HCT116 (cell line): ENCODE results near the gene FRAS1. TPM values are rescaled to one million over a fixed set of nuclear protein-coding genes. Genes with fewer than 3 reads are reported as not detected.

ENCODE experiments used
- ATAC-seq: fragments of 200-7000 bp; cut with Tn5 transposase; 2 replicates; pipeline ENCODE4 v1.9.1; 2020; ENCODE audit warnings: mild to moderate bottlenecking, moderate library complexity
- BruUV-seq: library from RNA; stranded (reverse); fragments of 400-500 nt; replicated peaks from 2 replicates; lab custom pipeline; 2021; lab: Mats Ljungman, UMichigan
- CTCF ChIA-PET: fragments of 300-600 bp; sonication (Branson Sonifier 250); formaldehyde crosslinking; loops from one replicate; lab custom pipeline; 2021; ENCODE audit warnings: antibody characterized with exemption; lab: Charles Lee
- POLR2A ChIA-PET: fragments of 300-600, 350-600 bp; sonication (Branson Sonifier 250); formaldehyde crosslinking; loops from one replicate; lab custom pipeline; 2021; ENCODE audit warnings: antibody characterized with exemption; lab: Charles Lee
- RAD21 ChIA-PET, 2 experiments: fragments of 300-600 bp; sonication (Branson Sonifier 250); formaldehyde crosslinking; loops; one replicate each; lab custom pipeline; 2023; ENCODE audit warnings: low total read pairs in 2 of 2; ENCODE audit not compliant: uncharacterized antibody in 2 of 2, unreplicated experiment in 2 of 2, low non-redundant PET in 1 of 2; lab: Charles Lee
- DNase-seq: peaks from one replicate; pipeline ENCODE4 v3.0.0-alpha.2; 2010; ENCODE audit warnings: low read depth, low spot score
- H2AFZ ChIP-seq: fragments of 200-600 bp; shearing (Covaris generic), sonication (generic); 2 replicates; pipeline ENCODE4 v1.6.1; 2017; ENCODE audit warnings: low read depth, mixed run types, mixed read lengths, antibody characterized with exemption, low read length; ENCODE audit not compliant: poor library complexity, severe bottlenecking
- H3K27ac ChIP-seq: 2 replicates; pipeline ENCODE4 v1.5.1; 2012; ENCODE audit warnings: low read depth, low read length
- H3K27me3 ChIP-seq: fragments of 200-600 bp; sonication (generic); 2 replicates; pipeline ENCODE4 v1.6.1; 2016; ENCODE audit warnings: mixed run types, low read length, mixed read lengths; ENCODE audit not compliant: insufficient read depth
- H3K36me3 ChIP-seq, 2 experiments: fragments of 200-500 bp in 1 of 2; fragments of 200-600 bp in 1 of 2; sonication (Bioruptor generic) in 1 of 2; sonication (generic) in 1 of 2; 2 replicates each; pipeline versions ENCODE4 v1.5.1 to v1.6.1; 2014 to 2016; ENCODE audit warnings: low read length in 2 of 2, inconsistent platforms in 1 of 2, mixed read lengths in 1 of 2, mixed run types in 1 of 2; ENCODE audit not compliant: insufficient read depth in 2 of 2, control insufficient read depth in 1 of 2
- H3K4me1 ChIP-seq, 2 experiments: fragments of 200-600 bp in 1 of 2; sonication (generic) in 1 of 2; 2 replicates each; pipeline versions ENCODE4 v1.5.1 to v1.6.1; 2012 to 2017; ENCODE audit warnings: low read length in 2 of 2, inconsistent platforms in 1 of 2, mild to moderate bottlenecking in 1 of 2, mixed read lengths in 1 of 2, mixed run types in 1 of 2, moderate library complexity in 1 of 2; ENCODE audit not compliant: insufficient read depth in 2 of 2, control insufficient read depth in 1 of 2
- H3K4me2 ChIP-seq: fragments of 200-600 bp; sonication (generic); 2 replicates; pipeline ENCODE4 v1.6.1; 2017; ENCODE audit warnings: mixed run types, low read length, mixed read lengths
- H3K4me3 ChIP-seq, 2 experiments: fragments of 200-600 bp in 1 of 2; sonication (generic) in 1 of 2; replicated peaks in 1 of 2; 2 replicates each; pipeline ENCODE4 v1.5.1; 2011 to 2016; ENCODE audit warnings: low read length in 2 of 2, control low read depth in 1 of 2, low read depth in 1 of 2, mild to moderate bottlenecking in 1 of 2, mixed read lengths in 1 of 2, mixed run types in 1 of 2
- H3K79me2 ChIP-seq: fragments of 200-600 bp; sonication (generic); 2 replicates; pipeline ENCODE4 v1.6.1; 2017; ENCODE audit warnings: mild to moderate bottlenecking, mixed run types, low read length, moderate library complexity, mixed read lengths; ENCODE audit not compliant: insufficient read depth
- H3K9ac ChIP-seq: fragments of 200-600 bp; sonication (generic); 2 replicates; pipeline ENCODE4 v1.6.1; 2016; ENCODE audit warnings: low read length, mixed read lengths
- H3K9me2 ChIP-seq: fragments of 200-600 bp; sonication (generic), shearing (Covaris generic); 2 replicates; pipeline ENCODE4 v1.6.1; 2017; ENCODE audit warnings: mixed run types, mild to moderate bottlenecking, moderate library complexity; ENCODE audit not compliant: insufficient read depth
- H3K9me3 ChIP-seq, 2 experiments: fragments of 200-500 bp in 1 of 2; fragments of 200-600 bp in 1 of 2; sonication (Bioruptor generic) in 1 of 2; sonication (generic) in 1 of 2; 2 replicates each; pipeline ENCODE4 v1.6.1; 2014 to 2017; ENCODE audit warnings: low read length in 2 of 2, mixed read lengths in 2 of 2, inconsistent platforms in 1 of 2, low read depth in 1 of 2, mild to moderate bottlenecking in 1 of 2, mixed run types in 1 of 2, moderate library complexity in 1 of 2; ENCODE audit not compliant: control insufficient read depth in 1 of 2, insufficient read depth in 1 of 2
- H4K20me1 ChIP-seq: fragments of 200-600 bp; sonication (generic), shearing (Covaris generic); 2 replicates; pipeline ENCODE4 v1.6.1; 2017; ENCODE audit warnings: mixed run types, mild to moderate bottlenecking, moderate library complexity; ENCODE audit not compliant: insufficient read depth
- ATF3 ChIP-seq: IDR thresholded peaks from 2 replicates; pipeline ENCODE4 v1.6.1; 2012
- CBX3 ChIP-seq: IDR thresholded peaks from 2 replicates; pipeline ENCODE4 v1.6.1; 2012; ENCODE audit warnings: low read depth
- CEBPB ChIP-seq: IDR thresholded peaks from 2 replicates; pipeline ENCODE4 v1.6.1; 2012; ENCODE audit warnings: low read depth
- EGR1 ChIP-seq: IDR thresholded peaks from 2 replicates; pipeline ENCODE4 v1.6.1; 2012; ENCODE audit warnings: low read depth
- ELF1 ChIP-seq: IDR thresholded peaks from 2 replicates; pipeline ENCODE4 v1.6.1; 2012; ENCODE audit warnings: low read depth, borderline replicate concordance
- EZH2 ChIP-seq: fragments of 200-600 bp; sonication (generic); IDR thresholded peaks from 2 replicates; pipeline ENCODE4 v1.6.1; 2017; ENCODE audit warnings: antibody characterized with exemption, mixed run types
- FOSL1 ChIP-seq: IDR thresholded peaks from 2 replicates; pipeline ENCODE4 v1.6.1; 2012; ENCODE audit warnings: low read depth
- JUND ChIP-seq: IDR thresholded peaks from 2 replicates; pipeline ENCODE4 v1.6.1; 2012
- MAX ChIP-seq: IDR thresholded peaks from 2 replicates; pipeline ENCODE4 v1.6.1; 2012
- POLR2A ChIP-seq: IDR thresholded peaks from 2 replicates; pipeline ENCODE4 v1.7.0; 2011; ENCODE audit warnings: borderline replicate concordance; ENCODE audit not compliant: insufficient read depth, insufficient read length; ENCODE audit errors: extremely low read depth
- RAD21 ChIP-seq: IDR thresholded peaks from 2 replicates; pipeline ENCODE4 v1.6.1; 2012; ENCODE audit warnings: low read depth, mild to moderate bottlenecking
- SIN3A ChIP-seq: IDR thresholded peaks from 2 replicates; pipeline ENCODE4 v1.6.1; 2012; ENCODE audit warnings: low read depth
- YY1 ChIP-seq: IDR thresholded peaks from 2 replicates; pipeline ENCODE4 v1.6.1; 2011; ENCODE audit warnings: low read length, low read depth, moderate library complexity, mild to moderate bottlenecking; ENCODE audit not compliant: insufficient replicate concordance; ENCODE audit errors: extremely low read depth
- ZBTB33 ChIP-seq: IDR thresholded peaks from 2 replicates; pipeline ENCODE4 v1.6.1; 2011; ENCODE audit warnings: mild to moderate bottlenecking, low read length, moderate library complexity; ENCODE audit not compliant: insufficient replicate concordance; ENCODE audit errors: extremely low read depth
- ZFX ChIP-seq: fragments of 450-650 bp; IDR thresholded peaks from 2 replicates; pipeline ENCODE4 v1.6.1; 2017
- ZNF274 ChIP-seq: fragments of 200-500 bp; sonication (Bioruptor generic); IDR thresholded peaks from 2 replicates; pipeline ENCODE4 v1.6.1; 2014; ENCODE audit warnings: mild to moderate bottlenecking, low read depth, low read length, inconsistent platforms
- intact Hi-C: fragments of 100-400 bp; cut with micrococcal nuclease; formaldehyde crosslinking; loops from 2 replicates; pipeline ENCODE4 v1.10.0; 2022
- total RNA-seq: library from RNA; stranded (reverse); gene quantifications from one replicate; pipeline ENCODE4 v1.2.1, GENCODE V29; 2021; ENCODE audit not compliant: unreplicated experiment

FRAS1 gene
- total RNA-seq, 1 experiment from 2014 or later, result 33.5 TPM

GRCh38 chr4:78423790-78424189 is 366.7 kb downstream of the FRAS1 start:
- intact Hi-C loops, result no loop called here
- H3K79me2 ChIP-seq, result no peaks in the 10 kb centered on the region
- no peaks in the 10 kb centered on the region for H3K9me2 ChIP-seq
- no peaks in the 10 kb centered on the region for H3K9me3 ChIP-seq
- H3K27ac ChIP-seq, result no peak overlapping the region
- ChIA-PET POLR2A (no interaction called here), CTCF (no interaction called here), RAD21 (no interaction called here)
- TF ChIP-seq ATF3 (no peak), SIN3A (no peak), POLR2A (no peak), YY1 (no peak), JUND (no peak), EGR1 (no peak), CEBPB (no peak), ZBTB33 (no peak), EZH2 (no peak), CBX3 (no peak)
- no peaks in the 10 kb centered on the region for H4K20me1 ChIP-seq
- H3K4me2 ChIP-seq, result no peak overlapping the region
- no peaks in the 10 kb centered on the region for H3K4me1 ChIP-seq
- H2AFZ ChIP-seq, result no peak overlapping the region
- no peaks in the 10 kb centered on the region for H3K36me3 ChIP-seq
- no peak overlapping the region for H3K9ac ChIP-seq
- no peak overlapping the region for H3K4me3 ChIP-seq
- no TSS peak for BruUV-seq
- no peaks in the 10 kb centered on the region for H3K27me3 ChIP-seq
- DNase-seq (no peak), ATAC-seq (no peak)

- intact Hi-C loops, result no loop called here
- no TSS peak for BruUV-seq
- H3K9me2 ChIP-seq, result no peaks in the 10 kb centered on the region
- ATAC-seq (no peak), DNase-seq (no peak)
- no peak overlapping the region for H3K27ac ChIP-seq
- no peaks in the 10 kb centered on the region for H3K9me3 ChIP-seq
- CTCF ChIA-PET, result no interaction called here
- no peaks in the 10 kb centered on the region for H3K4me1 ChIP-seq
- H2AFZ ChIP-seq, result no peak overlapping the region
- no peak overlapping the region for H3K9ac ChIP-seq
- no peaks in the 10 kb centered on the region for H3K27me3 ChIP-seq
- RAD21 ChIA-PET, result no interaction called here
- H3K4me2 ChIP-seq, result no peak overlapping the region
- H3K4me3 ChIP-seq, result no peak overlapping the region
- POLR2A ChIA-PET, result no interaction called here
- H4K20me1 ChIP-seq, result no peaks in the 10 kb centered on the region
- no peaks in the 10 kb centered on the region for H3K79me2 ChIP-seq
- no peaks in the 10 kb centered on the region for H3K36me3 ChIP-seq
- TF ChIP-seq CBX3 (no peak), YY1 (no peak), ELF1 (no peak), MAX (no peak), ZFX (no peak), FOSL1 (no peak), ZBTB33 (no peak), RAD21 (no peak), CEBPB (no peak), JUND (no peak), ZNF274 (no peak)
Observed at GRCh38 chr4:78424461-78424860, 367.3 kb downstream of the FRAS1 start.
